ENCODE measurements around the gene PIEZO1. TPM values are rescaled to one million over a fixed set of nuclear protein-coding genes. Genes with fewer than 3 reads are reported as not detected.

PIEZO1 gene
- total RNA-seq, 1 donor from 2014 or later, result 17.8 TPM

GRCh38 chr16:88820385-88821025, 35.5 kb upstream of the PIEZO1 start:
- H3K4me3 Mint-ChIP-seq, result no peak overlapping the region
- TF ChIP-seq CTCF (conservative IDR thresholded peaks at IDR 0.05), result no peak
- H3K27ac Mint-ChIP-seq (ENCODE audit: unreplicated experiment), result no peak overlapping the region
- no peaks in the 10 kb centered on the region for H3K27me3 Mint-ChIP-seq (ENCODE audit: low read depth)
- no peaks in the 10 kb centered on the region for H3K4me1 Mint-ChIP-seq
- no peaks in the 10 kb centered on the region for H3K9me3 Mint-ChIP-seq
- DNase-seq (ENCODE audit: low read depth, low spot score), result no peak
- H3K36me3 Mint-ChIP-seq (ENCODE audit: low read depth), result no peaks in the 10 kb centered on the region

- no peak overlapping the region for H3K4me3 Mint-ChIP-seq
- H3K9me3 Mint-ChIP-seq, result no peaks in the 10 kb centered on the region
- H3K27me3 Mint-ChIP-seq (ENCODE audit: low read depth), result no peaks in the 10 kb centered on the region
- no peak overlapping the region for H3K27ac Mint-ChIP-seq (ENCODE audit: unreplicated experiment)
- no peak for TF ChIP-seq CTCF (conservative IDR thresholded peaks at IDR 0.05)
- no peaks in the 10 kb centered on the region for H3K4me1 Mint-ChIP-seq
- no peaks in the 10 kb centered on the region for H3K36me3 Mint-ChIP-seq (ENCODE audit: low read depth)
- no peak for DNase-seq (ENCODE audit: low read depth, low spot score)
Measured at GRCh38 chr16:88819126-88819525, 34.1 kb upstream of the PIEZO1 start.

- no peak for TF ChIP-seq CTCF (conservative IDR thresholded peaks at IDR 0.05)
- no peak overlapping the region for H3K27ac Mint-ChIP-seq (ENCODE audit: unreplicated experiment)
- no peak for DNase-seq (ENCODE audit: low read depth, low spot score)
- H3K4me1 Mint-ChIP-seq, result peaks cover 5% of the 10 kb centered on the region
- no peaks in the 10 kb centered on the region for H3K36me3 Mint-ChIP-seq (ENCODE audit: low read depth)
- peak overlapping the region; percentile 18 for H3K4me3 Mint-ChIP-seq
- peaks cover 4% of the 10 kb centered on the region for H3K27me3 Mint-ChIP-seq (ENCODE audit: low read depth)
- H3K9me3 Mint-ChIP-seq, result no peaks in the 10 kb centered on the region
Measured at GRCh38 chr16:88818575-88818874, 33.5 kb upstream of the PIEZO1 start.

- Mint-ChIP-seq H3K9me3 (no peaks in the 10 kb centered on the region), H3K27ac (ENCODE audit: unreplicated experiment) (no peak overlapping the region), H3K4me1 (peaks cover 5% of the 10 kb centered on the region), H3K36me3 (ENCODE audit: low read depth) (no peaks in the 10 kb centered on the region), H3K4me3 (no peak overlapping the region), H3K27me3 (ENCODE audit: low read depth) (peaks cover 4% of the 10 kb centered on the region)
- no peak for TF ChIP-seq CTCF (conservative IDR thresholded peaks at IDR 0.05)
- no peak for DNase-seq (ENCODE audit: low read depth, low spot score)
Measured at GRCh38 chr16:88817785-88818574, 33.0 kb upstream of the PIEZO1 start.

- no peaks in the 10 kb centered on the region for H3K36me3 Mint-ChIP-seq (ENCODE audit: low read depth)
- H3K27ac Mint-ChIP-seq (ENCODE audit: unreplicated experiment), result no peak overlapping the region
- peaks cover 4% of the 10 kb centered on the region for H3K27me3 Mint-ChIP-seq (ENCODE audit: low read depth)
- DNase-seq (ENCODE audit: low read depth, low spot score), result no peak
- no peak for TF ChIP-seq CTCF (conservative IDR thresholded peaks at IDR 0.05)
- H3K9me3 Mint-ChIP-seq, result no peaks in the 10 kb centered on the region
- H3K4me1 Mint-ChIP-seq, result peaks cover 7% of the 10 kb centered on the region
- no peak overlapping the region for H3K4me3 Mint-ChIP-seq
Measured at GRCh38 chr16:88816736-88817535, 31.9 kb upstream of the PIEZO1 start.

All from neural crest cell (in vitro differentiated cells).